GM12891 (cell line): ENCODE data around the gene MRPS18B.

Experiments
- DNase-seq: peaks from one replicate; pipeline ENCODE4 v3.0.0; 2011; ENCODE audit warnings: low spot score; ENCODE audit not compliant: insufficient read length
- FAIRE-seq: peaks from 2 replicates; lab custom pipeline; 2011; peaks lifted over from hg19 to GRCh38; lab: Jason Lieb, UNC
- PAX5 ChIP-seq: IDR thresholded peaks from 2 replicates; pipeline ENCODE4 v1.6.1; 2011; ENCODE audit warnings: low read length, moderate library complexity, mild to moderate bottlenecking; ENCODE audit not compliant: insufficient read depth, severe bottlenecking
- POLR2A ChIP-seq: IDR thresholded peaks from 2 replicates; pipeline ENCODE4 v1.6.1; 2011; ENCODE audit warnings: low read depth, low read length, control low read depth
- POLR2AphosphoS5 ChIP-seq: IDR thresholded peaks from 2 replicates; pipeline ENCODE4 v1.6.1; 2011; ENCODE audit warnings: low read depth, low read length, control low read depth
- POU2F2 ChIP-seq: IDR thresholded peaks from 2 replicates; pipeline ENCODE4 v1.6.1; 2011; ENCODE audit warnings: low read depth, mild to moderate bottlenecking, control low read depth, low read length, moderate library complexity
- SPI1 ChIP-seq: IDR thresholded peaks from 2 replicates; pipeline ENCODE4 v1.6.1; 2011; ENCODE audit warnings: low read depth, low read length, control low read depth
- TAF1 ChIP-seq: IDR thresholded peaks from 2 replicates; pipeline ENCODE4 v1.6.1; 2011; ENCODE audit warnings: low read depth, low read length, control low read depth

The MRPS18B gene

GRCh38 chr6:30670760-30671527 lies 53.3 kb downstream of the MRPS18B start:
- no peak for DNase-seq
- TF ChIP-seq SPI1, result no peak
- TF ChIP-seq TAF1, result no peak
- TF ChIP-seq POLR2A, result no peak
- TF ChIP-seq POU2F2, result no peak
- no peak for TF ChIP-seq PAX5
- TF ChIP-seq POLR2AphosphoS5, result no peak
- no peak for FAIRE-seq

GRCh38 chr6:30672445-30673253 lies 55.0 kb downstream of the MRPS18B start, which contains the start of gene DHX16:
Gene DHX16 (minus strand): TSS chr6:30673006. CDS start chr6:30672841, 165 bp downstream.
- peak; percentile 86 for FAIRE-seq
- TF ChIP-seq TAF1 (no peak; the same call in 1 of the 2 replicates), POLR2AphosphoS5 (peak; percentile 63; the same call in 1 of the 2 replicates), POU2F2 (peak; percentile 67), PAX5 (no peak), SPI1 (no peak), POLR2A (peak; percentile 75)
- peak; percentile 88 for DNase-seq
